Measurements from ENCODE around the gene KCNN3.

KCNN3 gene

DNA sequence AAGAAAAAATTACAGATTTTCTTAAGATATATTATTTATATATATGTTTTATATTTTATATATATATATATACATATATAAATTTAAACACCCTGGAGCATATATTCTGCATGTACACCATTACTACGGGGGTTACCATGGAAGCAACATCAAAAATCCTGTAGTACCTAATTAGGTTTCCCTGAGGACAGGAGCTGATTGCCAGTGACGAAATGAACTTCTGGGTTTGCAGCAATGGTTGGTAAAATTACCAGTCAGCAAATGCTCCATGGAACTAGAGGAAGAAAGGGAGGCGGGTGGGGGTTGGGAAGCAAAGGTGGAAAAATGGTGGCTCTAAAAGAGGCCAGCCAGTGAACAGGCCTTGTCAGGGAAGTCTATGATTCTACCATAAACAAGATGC is 89.5 kb downstream of the KCNN3 start:
- no peak for TF ChIP-seq CTCF (IDR thresholded peaks at IDR 0.05; ENCODE audit: insufficient read depth, low read depth, low read length, missing control alignments)
- DNase-seq (ENCODE audit: low read depth) = no peak
- no peak overlapping the region for H3K4me3 ChIP-seq (ENCODE audit: low read length)

DNA sequence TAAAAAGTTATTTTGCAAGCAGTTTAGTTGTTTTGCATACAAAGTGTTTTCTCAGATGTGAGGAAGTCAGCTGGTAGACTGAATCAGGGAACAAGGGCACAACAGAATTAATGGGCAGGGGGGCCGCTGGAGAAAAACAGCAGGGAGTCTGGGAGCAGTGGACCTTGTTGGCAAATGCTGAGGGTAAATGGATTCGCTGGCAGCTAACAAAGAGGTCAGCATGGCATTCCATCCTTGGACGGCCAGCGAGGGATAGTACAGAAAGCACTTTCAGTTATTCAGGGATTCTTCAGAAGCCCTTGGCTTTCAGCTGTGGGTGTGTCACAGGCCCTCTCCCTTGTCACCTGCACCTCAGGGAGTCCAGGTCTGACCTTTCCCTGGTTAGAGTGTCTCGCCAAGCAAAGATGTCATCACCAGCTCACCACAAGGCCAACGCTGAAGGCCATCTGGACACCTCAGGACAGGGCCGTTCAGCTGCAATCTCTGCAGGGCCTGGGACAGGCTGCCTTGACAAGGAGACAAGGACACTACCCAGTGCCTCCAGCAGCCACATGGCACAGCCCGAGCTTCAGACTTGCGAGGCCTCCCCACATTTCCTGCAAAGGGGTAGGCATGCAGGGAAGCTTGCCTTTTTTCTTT is 90.4 kb downstream of the KCNN3 start:
- TF ChIP-seq CTCF (IDR thresholded peaks at IDR 0.05; ENCODE audit: insufficient read depth, low read depth, low read length, missing control alignments) = no peak

DNA sequence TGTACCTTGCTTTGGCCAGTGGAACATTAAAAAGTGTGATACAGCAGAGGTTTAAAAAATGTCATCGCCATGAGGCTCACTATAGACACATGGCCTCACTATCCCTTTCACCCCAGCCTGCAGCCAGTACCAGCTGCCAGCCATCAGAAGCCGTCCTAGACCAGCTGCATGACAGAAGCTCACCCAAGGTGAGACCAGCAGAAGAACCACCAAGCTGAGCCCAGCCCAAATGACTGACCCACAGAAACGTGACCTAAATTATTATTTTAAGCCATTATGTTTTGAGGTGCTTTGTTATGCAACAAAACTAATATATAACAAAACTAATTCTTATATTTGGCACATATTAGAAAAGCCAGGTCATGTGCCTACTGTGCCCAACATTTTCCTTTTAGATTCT is 91.1 kb downstream of the KCNN3 start:
- TF ChIP-seq CTCF (IDR thresholded peaks at IDR 0.05; ENCODE audit: insufficient read depth, low read depth, low read length, missing control alignments) = no peak
- no peak for DNase-seq (ENCODE audit: low read depth)
- no peak overlapping the region for H3K4me3 ChIP-seq (ENCODE audit: low read length)

More for the DNA sequence above, 90.4 kb downstream of the KCNN3 start:
- H3K4me3 ChIP-seq (ENCODE audit: low read length) = no peak overlapping the region
- DNase-seq (ENCODE audit: low read depth) = no peak

GRCh38 chr1:154778275-154778674 is 91.8 kb downstream of the KCNN3 start:
- TF ChIP-seq CTCF (IDR thresholded peaks at IDR 0.05; ENCODE audit: insufficient read depth, low read depth, low read length, missing control alignments) = no peak
- no peak for DNase-seq (ENCODE audit: low read depth)
- no peak overlapping the region for H3K4me3 ChIP-seq (ENCODE audit: low read length)

DNA sequence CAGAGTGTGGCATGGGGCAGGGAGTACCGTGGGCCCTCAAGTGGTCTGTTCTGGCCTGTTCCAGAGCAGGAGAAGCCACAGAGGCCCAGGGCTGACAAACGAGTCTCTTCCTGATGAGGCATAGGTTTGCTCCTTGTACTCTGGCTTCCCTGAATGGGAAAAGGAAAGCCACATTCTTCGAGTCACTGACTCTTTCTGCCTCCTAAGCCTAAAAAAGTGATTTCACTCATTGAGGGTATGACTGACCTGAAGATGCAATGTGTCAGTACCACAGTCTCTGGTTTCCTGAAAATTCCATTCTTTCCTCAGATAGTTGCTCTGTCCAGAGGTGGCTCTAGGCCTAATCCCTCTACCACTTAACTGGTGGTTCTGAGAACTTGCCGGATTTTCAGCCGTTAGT is 92.3 kb downstream of the KCNN3 start:
- no peak for TF ChIP-seq CTCF (IDR thresholded peaks at IDR 0.05; ENCODE audit: insufficient read depth, low read depth, low read length, missing control alignments)
- no peak overlapping the region for H3K4me3 ChIP-seq (ENCODE audit: low read length)
- peak; percentile 23 for DNase-seq (ENCODE audit: low read depth)

GRCh38 chr1:154777154-154777553 is 92.9 kb downstream of the KCNN3 start:
- TF ChIP-seq CTCF (IDR thresholded peaks at IDR 0.05; ENCODE audit: insufficient read depth, low read depth, low read length, missing control alignments) = no peak
- peak; percentile 59 for DNase-seq (ENCODE audit: low read depth)
- H3K4me3 ChIP-seq (ENCODE audit: low read length) = no peak overlapping the region
